ENCODE results near the gene MMP17. TPM values are rescaled to one million over a fixed set of nuclear protein-coding genes. Genes with fewer than 3 reads are reported as not detected.

Gene MMP17
- total and polyA plus RNA-seq, 10 of the 15 experiments (the other 5 are each of a cell fraction or from before 2014, with no cell fraction given) = 0.11 to 0.28 (median 0.23) TPM; not detected in 7

GRCh38 chr12:131841547-131841946 lies 13.4 kb downstream of the MMP17 start (continued):
- TF ChIP-seq PRDM15 (CRISPR knock-in tag; IDR thresholded peaks at IDR 0.05) (no peak), IRF3 (IDR thresholded peaks at IDR 0.05) (no peak), CTCF (IDR thresholded peaks at IDR 0.05 in 2 of 3, conservative IDR thresholded peaks at IDR 0.05 in 1 of 3; ENCODE audit: control insufficient read depth in 2 of 3, extremely low read depth in 1 of 3, insufficient read depth in 1 of 3, low read depth in 3 of 3, low read length in 3 of 3) (no peak), HDGF (IDR thresholded peaks at IDR 0.05) (no peak), BCL3 (IDR thresholded peaks at IDR 0.05; ENCODE audit: borderline replicate concordance, insufficient read depth, low read depth, low read length, poor library complexity, severe bottlenecking) (no peak), RCOR1 (conservative IDR thresholded peaks at IDR 0.05; ENCODE audit: low read depth, low read length) (no peak), BRCA1 (IDR thresholded peaks at IDR 0.05; ENCODE audit: low read depth, low read length) (no peak), SMAD5 (IDR thresholded peaks at IDR 0.05; ENCODE audit: low read depth) (no peak)

All from GM12878 (cell line).